ENCODE data around the gene ANKS6. TPM values are rescaled to one million over a fixed set of nuclear protein-coding genes. Genes with fewer than 3 reads are reported as not detected.

ANKS6 gene
- total and polyA plus RNA-seq, 9 of the 15 experiments (the other 6 are each of a cell fraction or from before 2014, with no cell fraction given) = 9.9 to 74.5 (median 36.9) TPM

- TF ChIP-seq CEBPG (CRISPR knock-in tag; IDR thresholded peaks at IDR 0.05) (peak; percentile 27; the same call in 1 of the 2 replicates), CEBPG (tag; conservative IDR thresholded peaks at IDR 0.05 in 1 of 2, IDR thresholded peaks at IDR 0.05 in 1 of 2) (no peak; a peak in 1 of 4 replicates), ZNF449 (CRISPR knock-in tag; IDR thresholded peaks at IDR 0.05) (no peak), RAD51 (IDR thresholded peaks at IDR 0.05; ENCODE audit: borderline replicate concordance, low read depth) (peak; percentile 39; the same call in 1 of the 2 replicates), ZNF407 (IDR thresholded peaks at IDR 0.05; ENCODE audit: low read depth) (no peak), E2F1 (CRISPR knock-in tag; IDR thresholded peaks at IDR 0.05) (no peak), ZC3H4 (CRISPR knock-in tag; IDR thresholded peaks at IDR 0.05; ENCODE audit: borderline replicate concordance) (no peak), TCF15 (CRISPR knock-in tag; IDR thresholded peaks at IDR 0.05) (no peak; the same call in 1 of the 2 replicates), CXXC5 (CRISPR knock-in tag; IDR thresholded peaks at IDR 0.05) (peak; percentile 84), TBP (optimal IDR thresholded peaks at IDR 0.05; ENCODE audit: low read depth, low read length) (peak; percentile 81), SIX5 (IDR thresholded peaks at IDR 0.05; ENCODE audit: borderline replicate concordance in 1 of 2, insufficient read depth in 1 of 2, low read depth in 1 of 2, low read length in 2 of 2) (no peak), NCOR1 (IDR thresholded peaks at IDR 0.05) (peak; percentile 84)
Measured at GRCh38 chr9:98833090-98833956, 37.0 kb upstream of the ANKS6 start (continued).

Measured in K562 (cell line).